Calu3 (cell line): ENCODE results near the gene ATP1A2. TPM values are rescaled to one million over a fixed set of nuclear protein-coding genes. Genes with fewer than 3 reads are reported as not detected.

Experiments used
- BruUV-seq: library from RNA; stranded (reverse); fragments of 400-500 nt; replicated peaks from 2 replicates; lab custom pipeline; 2021; lab: Mats Ljungman, UMichigan
- CTCF ChIA-PET: fragments of 300-600 bp; sonication (Branson Sonifier 250); formaldehyde crosslinking; loops from one replicate; lab custom pipeline; 2022; ENCODE audit warnings: antibody characterized with exemption; lab: Charles Lee
- DNase-seq: peaks from one replicate; pipeline ENCODE4 v3.0.0; 2022
- H3K27ac Mint-ChIP-seq: one replicate; pipeline ENCODE4 v1.8.0; 2022; ENCODE audit warnings: mixed read lengths; ENCODE audit not compliant: unreplicated experiment
- H3K27me3 Mint-ChIP-seq: one replicate; pipeline ENCODE4 v1.8.0; 2022; ENCODE audit warnings: mixed read lengths; ENCODE audit not compliant: unreplicated experiment
- H3K36me3 Mint-ChIP-seq: one replicate; pipeline ENCODE4 v1.8.0; 2022; ENCODE audit warnings: mild to moderate bottlenecking, moderate library complexity, mixed read lengths; ENCODE audit not compliant: insufficient read depth, unreplicated experiment
- H3K4me1 Mint-ChIP-seq: one replicate; pipeline ENCODE4 v1.8.0; 2022; ENCODE audit warnings: mild to moderate bottlenecking, low read depth, mixed read lengths; ENCODE audit not compliant: unreplicated experiment
- H3K4me3 Mint-ChIP-seq: one replicate; pipeline ENCODE4 v1.8.0; 2022; ENCODE audit warnings: mild to moderate bottlenecking, low read depth, moderate library complexity, mixed read lengths; ENCODE audit not compliant: unreplicated experiment
- H3K9me3 Mint-ChIP-seq: one replicate; pipeline ENCODE4 v1.8.0; 2022; ENCODE audit warnings: low read depth, mixed read lengths; ENCODE audit not compliant: unreplicated experiment
- CTCF ChIP-seq: fragments of 200-600 bp; IDR thresholded peaks from one replicate; pipeline ENCODE4 v1.8.0; 2022; ENCODE audit warnings: antibody characterized with exemption; ENCODE audit not compliant: unreplicated experiment
- intact Hi-C: fragments of 100-400 bp; cut with micrococcal nuclease; formaldehyde crosslinking; loops from one replicate; pipeline ENCODE4 v1.10.0; 2022; ENCODE audit not compliant: unreplicated experiment
- total RNA-seq: library from RNA; stranded (reverse); gene quantifications from 2 replicates; pipeline ENCODE4 v1.2.3, GENCODE V29; 2022

Gene ATP1A2
- total RNA-seq, 1 experiment from 2014 or later = not detected

- CTCF ChIA-PET = no interaction called here
- H3K27me3 Mint-ChIP-seq = peaks cover 64% of the 10 kb centered on the region
- peaks cover 5% of the 10 kb centered on the region for H3K36me3 Mint-ChIP-seq
- peaks cover 2% of the 10 kb centered on the region for H3K4me1 Mint-ChIP-seq
- intact Hi-C loops = no loop called here
- BruUV-seq = no TSS peak
- no peak overlapping the region for H3K4me3 Mint-ChIP-seq
- H3K27ac Mint-ChIP-seq = no peak overlapping the region
- no peaks in the 10 kb centered on the region for H3K9me3 Mint-ChIP-seq
- no peak for TF ChIP-seq CTCF
- DNase-seq = no peak
These were observed 3.4 kb downstream of the ATP1A2 start for GRCh38 chr1:160118928-160119327.

- TF ChIP-seq CTCF = no peak
- no peak for DNase-seq
- CTCF ChIA-PET = no interaction called here
- Mint-ChIP-seq H3K4me3 (no peak overlapping the region), H3K27ac (no peak overlapping the region), H3K27me3 (peaks cover 46% of the 10 kb centered on the region), H3K4me1 (peaks cover 15% of the 10 kb centered on the region), H3K9me3 (no peaks in the 10 kb centered on the region), H3K36me3 (peaks cover 11% of the 10 kb centered on the region)
- no TSS peak for BruUV-seq
- intact Hi-C loops = no loop called here
These were observed 5.2 kb downstream of the ATP1A2 start for GRCh38 chr1:160120797-160121196.

GRCh38 chr1:160121388-160121787 lies 5.8 kb downstream of the ATP1A2 start:
- intact Hi-C loops = no loop called here
- CTCF ChIA-PET = no interaction called here
- H3K4me3 Mint-ChIP-seq = no peak overlapping the region
- no peak for DNase-seq
- H3K27me3 Mint-ChIP-seq = peaks cover 40% of the 10 kb centered on the region
- no peak overlapping the region for H3K27ac Mint-ChIP-seq
- H3K4me1 Mint-ChIP-seq = peaks cover 15% of the 10 kb centered on the region
- no TSS peak for BruUV-seq
- H3K36me3 Mint-ChIP-seq = peaks cover 11% of the 10 kb centered on the region
- no peak for TF ChIP-seq CTCF
- H3K9me3 Mint-ChIP-seq = no peaks in the 10 kb centered on the region

- intact Hi-C loops = no loop called here
- H3K27ac Mint-ChIP-seq = no peak overlapping the region
- no peaks in the 10 kb centered on the region for H3K9me3 Mint-ChIP-seq
- H3K4me3 Mint-ChIP-seq = no peak overlapping the region
- no TSS peak for BruUV-seq
- CTCF ChIA-PET = interaction anchor here (0.7 kb wide), 1 partner anchor 252 kb away, joined by 3 read pairs; no protein-coding TSS in a partner anchor
- DNase-seq = no peak
- no peak for TF ChIP-seq CTCF
- H3K4me1 Mint-ChIP-seq = peaks cover 15% of the 10 kb centered on the region
- H3K27me3 Mint-ChIP-seq = peaks cover 30% of the 10 kb centered on the region
- peaks cover 11% of the 10 kb centered on the region for H3K36me3 Mint-ChIP-seq
These were observed 7.5 kb downstream of the ATP1A2 start for GRCh38 chr1:160122978-160123495.
